ENCODE data around the gene TNFRSF17. TPM values are rescaled to one million over a fixed set of nuclear protein-coding genes. Genes with fewer than 3 reads are reported as not detected.
A peak's percentile ranks its signal among the peaks of the same experiment; 100 is the strongest.
"Not testable (repeated sequence)": the region's sequence is repeated elsewhere in the genome, so short reads cannot be mapped to it uniquely, and the experiment has no call there.

The TNFRSF17 gene
- total RNA-seq, 4 donors from 2014 or later = not detected

DNA sequence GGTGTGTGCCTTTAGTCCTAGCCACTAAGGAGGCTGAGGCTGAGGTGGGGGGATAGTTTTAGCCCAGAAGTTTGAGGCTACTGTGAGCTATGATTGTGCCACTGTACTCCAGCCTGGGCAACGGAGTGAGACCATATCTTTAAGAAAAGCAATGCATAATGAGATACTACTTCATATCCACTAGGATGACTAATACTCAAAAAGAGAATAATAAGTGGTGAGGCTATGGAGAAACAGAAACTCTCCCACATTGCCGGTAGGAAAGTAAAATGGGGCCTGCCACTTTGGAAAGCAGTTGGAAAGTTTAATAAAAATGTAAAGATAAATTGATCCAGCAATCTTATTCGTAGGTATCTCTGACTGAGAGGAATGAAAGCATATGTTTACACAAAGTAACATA lies 18.6 kb upstream of the TNFRSF17 start:
- Histone ChIP-seq H3K4me1 (peaks cover 0 to 15% (median 0%) of the 10 kb centered on the region in 3 donors), H3K27me3 (no peaks in the 10 kb centered on the region), H3K4me3 (no peak overlapping the region), H3K27ac (no peak overlapping the region), H3K36me3 (no peaks in the 10 kb centered on the region), H3K9me3 (no peaks in the 10 kb centered on the region)
- TF ChIP-seq POLR2A (IDR thresholded peaks at IDR 0.05) = no peak
- TF ChIP-seq, protein P1, sequence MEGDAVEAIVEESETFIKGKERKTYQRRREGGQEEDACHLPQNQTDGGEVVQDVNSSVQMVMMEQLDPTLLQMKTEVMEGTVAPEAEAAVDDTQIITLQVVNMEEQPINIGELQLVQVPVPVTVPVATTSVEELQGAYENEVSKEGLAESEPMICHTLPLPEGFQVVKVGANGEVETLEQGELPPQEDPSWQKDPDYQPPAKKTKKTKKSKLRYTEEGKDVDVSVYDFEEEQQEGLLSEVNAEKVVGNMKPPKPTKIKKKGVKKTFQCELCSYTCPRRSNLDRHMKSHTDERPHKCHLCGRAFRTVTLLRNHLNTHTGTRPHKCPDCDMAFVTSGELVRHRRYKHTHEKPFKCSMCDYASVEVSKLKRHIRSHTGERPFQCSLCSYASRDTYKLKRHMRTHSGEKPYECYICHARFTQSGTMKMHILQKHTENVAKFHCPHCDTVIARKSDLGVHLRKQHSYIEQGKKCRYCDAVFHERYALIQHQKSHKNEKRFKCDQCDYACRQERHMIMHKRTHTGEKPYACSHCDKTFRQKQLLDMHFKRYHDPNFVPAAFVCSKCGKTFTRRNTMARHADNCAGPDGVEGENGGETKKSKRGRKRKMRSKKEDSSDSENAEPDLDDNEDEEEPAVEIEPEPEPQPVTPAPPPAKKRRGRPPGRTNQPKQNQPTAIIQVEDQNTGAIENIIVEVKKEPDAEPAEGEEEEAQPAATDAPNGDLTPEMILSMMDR (IDR thresholded peaks at IDR 0.05) = no peak
- intact Hi-C loops (cut with DNase I) = loop anchor here (5.0 kb wide), 1 partner anchor 121 kb away; no protein-coding TSS in a partner anchor
- 62% methylated on average over 3 of the region's 3 CpGs for WGBS, 2 donors
- no peak for DNase-seq

DNA sequence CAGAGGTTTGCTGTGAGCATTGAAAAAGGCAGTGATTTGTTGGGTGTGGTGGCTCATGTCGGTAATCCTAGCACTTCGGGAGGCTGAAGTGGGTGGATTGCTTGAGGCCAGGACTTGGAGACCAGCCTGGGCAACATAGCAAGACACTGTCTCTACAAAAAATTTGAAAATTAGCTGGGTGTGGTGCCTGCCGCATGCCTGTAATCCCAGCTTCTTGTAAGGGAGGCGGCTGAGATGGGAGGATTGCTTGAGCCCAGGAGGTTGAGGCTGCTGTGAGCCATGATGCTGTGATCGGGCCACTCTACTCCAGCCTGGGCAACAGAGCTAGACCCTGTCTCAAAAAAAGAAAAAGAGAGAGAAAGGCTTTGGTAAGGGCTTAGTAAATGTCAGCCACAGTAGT lies 16.2 kb upstream of the TNFRSF17 start:
- H3K9me3 ChIP-seq = no peaks in the 10 kb centered on the region
- H3K27me3 ChIP-seq = no peaks in the 10 kb centered on the region
- TF ChIP-seq, protein P1 (IDR thresholded peaks at IDR 0.05) = no peak
- TF ChIP-seq POLR2A (IDR thresholded peaks at IDR 0.05) = no peak
- no peak overlapping the region for H3K27ac ChIP-seq
- H3K4me3 ChIP-seq = no peak overlapping the region
- H3K4me1 ChIP-seq = peaks cover 0 to 15% (median 0%) of the 10 kb centered on the region in 3 donors
- WGBS, 2 donors = 47 to 58% methylated on average over 5 of the region's 5 CpGs
- no peak for DNase-seq
- intact Hi-C loops (cut with DNase I) = loop anchor here (5.0 kb wide), 1 partner anchor 118 kb away; no protein-coding TSS in a partner anchor
- no peaks in the 10 kb centered on the region for H3K36me3 ChIP-seq

DNA sequence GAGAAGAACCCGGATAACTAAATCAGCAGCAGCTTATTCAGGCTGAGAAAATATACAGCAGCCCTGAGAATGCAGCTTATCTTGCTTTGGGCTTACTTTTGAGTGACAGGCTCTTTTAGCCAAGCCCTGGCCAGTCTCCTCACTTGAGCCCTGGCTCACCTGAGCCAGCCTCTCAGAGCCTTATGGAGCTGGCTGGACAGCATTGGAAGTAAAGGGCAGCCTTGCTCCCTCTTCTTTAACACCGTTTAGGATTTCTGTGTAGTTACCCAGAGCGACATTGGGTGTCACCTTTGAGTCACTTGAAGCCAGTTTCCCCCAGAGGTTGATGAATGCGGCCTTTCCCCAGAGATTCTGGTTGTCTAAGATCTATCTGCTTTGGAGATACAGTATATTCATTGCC lies 15.5 kb upstream of the TNFRSF17 start:
- Histone ChIP-seq H3K27ac (no peak overlapping the region), H3K27me3 (no peaks in the 10 kb centered on the region), H3K36me3 (no peaks in the 10 kb centered on the region), H3K4me1 (peaks cover 0 to 15% (median 0%) of the 10 kb centered on the region in 3 donors), H3K9me3 (no peaks in the 10 kb centered on the region), H3K4me3 (no peak overlapping the region)
- TF ChIP-seq, protein P1 (IDR thresholded peaks at IDR 0.05) = peak in 5 of 6 experiments; percentile 16 to 54 (median 28)
- TF ChIP-seq POLR2A (IDR thresholded peaks at IDR 0.05) = no peak
- intact Hi-C loops (cut with DNase I) = loop anchor here (5.0 kb wide), 1 partner anchor 118 kb away; no protein-coding TSS in a partner anchor
- WGBS, 2 donors = 7 to 30% methylated on average over 4 of the region's 4 CpGs
- no peak for DNase-seq

DNA sequence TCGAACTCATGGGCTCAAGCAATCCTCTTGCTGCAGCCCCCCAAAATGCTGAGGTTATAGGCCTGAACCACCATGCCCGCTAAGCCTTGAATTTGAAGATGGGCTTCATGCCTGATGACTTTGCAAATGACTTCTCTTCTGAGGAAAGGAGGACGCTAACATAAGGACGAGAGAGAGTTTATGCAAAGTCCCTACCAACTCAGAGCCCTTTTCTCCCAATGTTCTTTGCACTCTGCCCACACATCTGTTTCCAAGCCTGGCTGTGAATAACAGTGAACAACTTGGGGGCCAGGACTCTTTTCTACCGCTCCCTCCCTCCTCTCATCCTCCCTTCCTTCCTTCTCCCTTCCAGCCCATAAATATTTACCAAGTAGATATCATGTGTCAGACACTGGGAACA lies 14.6 kb upstream of the TNFRSF17 start:
- no peak for DNase-seq
- H3K27ac ChIP-seq = no peak overlapping the region
- no peaks in the 10 kb centered on the region for H3K27me3 ChIP-seq
- 67 to 77% methylated on average over 4 to 5 of the region's 5 CpGs for WGBS, 2 donors
- no peaks in the 10 kb centered on the region for H3K36me3 ChIP-seq
- intact Hi-C loops (cut with DNase I) = no loop called here
- TF ChIP-seq, protein P1 (IDR thresholded peaks at IDR 0.05) = no peak
- TF ChIP-seq POLR2A (IDR thresholded peaks at IDR 0.05) = no peak
- H3K9me3 ChIP-seq = no peaks in the 10 kb centered on the region
- H3K4me3 ChIP-seq = no peak overlapping the region
- H3K4me1 ChIP-seq = peaks cover 0 to 15% (median 0%) of the 10 kb centered on the region in 3 donors

DNA sequence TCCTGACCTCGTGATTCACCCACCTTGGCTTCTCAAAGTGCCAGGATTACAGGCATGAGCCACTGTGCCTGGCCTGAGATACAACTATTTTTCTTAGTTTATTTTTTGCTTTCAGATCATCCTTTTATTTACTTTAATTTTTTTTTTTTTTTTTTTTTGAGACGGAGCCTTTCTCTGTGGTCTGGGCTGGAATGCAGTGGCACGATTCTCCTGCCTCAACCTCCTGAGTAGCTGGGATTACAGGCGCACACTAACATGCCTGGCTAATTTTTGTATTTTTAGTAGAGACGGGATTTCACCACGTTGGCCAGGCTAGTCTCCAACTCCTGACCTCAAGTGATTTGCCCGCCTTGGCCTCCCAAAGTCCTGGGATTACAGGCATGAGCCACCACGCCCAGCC lies 11.4 kb upstream of the TNFRSF17 start:
- H3K4me3 ChIP-seq; DNase-seq; H3K9me3 ChIP-seq; H3K27me3 ChIP-seq; H3K36me3 ChIP-seq; intact Hi-C loops (cut with DNase I); H3K27ac ChIP-seq: not testable (repeated sequence)
- 79 to 82% methylated on average over 8 of the region's 8 CpGs for WGBS, 2 donors
- H3K4me1 ChIP-seq = peaks cover 0 to 22% (median 0%) of the 10 kb centered on the region in 3 donors

DNA sequence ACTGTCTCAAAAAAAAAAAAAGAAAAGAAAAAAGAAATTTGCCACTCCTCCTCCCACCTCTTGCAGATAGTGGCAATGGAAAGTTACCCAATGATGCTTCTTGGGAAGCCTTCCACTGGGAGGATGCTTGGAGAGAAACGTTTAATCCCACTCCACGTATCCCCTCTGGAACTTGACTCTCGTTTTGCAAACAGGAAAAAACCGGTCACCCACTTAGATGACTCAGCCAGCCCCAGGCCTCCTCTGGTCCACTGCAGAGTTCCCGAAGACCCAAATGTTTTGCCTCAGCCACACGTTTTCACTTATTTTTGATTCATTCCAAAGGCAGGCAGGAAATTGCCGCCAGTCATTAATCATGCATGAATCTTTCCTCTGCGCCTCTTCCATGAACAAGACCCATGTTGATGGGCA lies 9.3 kb upstream of the TNFRSF17 start:
- no peaks in the 10 kb centered on the region for H3K9me3 ChIP-seq
- 13 to 37% methylated on average over 8 of the region's 8 CpGs for WGBS, 2 donors
- no peaks in the 10 kb centered on the region for H3K36me3 ChIP-seq
- H3K4me1 ChIP-seq = peaks cover 0 to 14% (median 0%) of the 10 kb centered on the region in 3 donors
- H3K27me3 ChIP-seq = no peaks in the 10 kb centered on the region
- TF ChIP-seq, protein P1 (IDR thresholded peaks at IDR 0.05) = no peak
- TF ChIP-seq POLR2A (IDR thresholded peaks at IDR 0.05) = no peak
- H3K27ac ChIP-seq = peak overlapping the region in 3 of 4 donors; percentile 30 to 61 (median 61)
- intact Hi-C loops (cut with DNase I) = no loop called here
- DNase-seq = no peak
- no peak overlapping the region for H3K4me3 ChIP-seq

All from esophagus squamous epithelium (tissue), 5 donors.